ENCODE results near the gene MFAP4.

MFAP4 gene

DNA sequence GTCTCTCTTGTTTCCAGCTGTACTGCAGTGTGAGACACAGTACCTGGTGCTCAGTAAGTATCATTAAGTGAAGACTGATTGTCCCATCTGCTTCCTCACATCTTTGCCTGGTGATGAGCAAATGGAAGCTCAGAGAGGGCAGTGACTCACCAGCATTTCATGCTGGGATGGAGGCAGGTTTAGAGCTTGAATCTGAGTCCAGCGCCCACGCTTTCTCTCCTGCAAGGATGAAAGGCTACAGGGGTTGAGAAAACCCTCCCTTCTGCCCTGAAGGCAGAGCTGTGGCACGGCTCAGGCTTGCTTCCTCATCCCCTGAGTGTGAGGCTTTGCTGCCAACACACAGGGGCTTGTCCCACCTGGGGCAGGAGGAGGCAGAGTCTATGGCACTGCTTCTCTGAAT, 22.5 kb upstream of the MFAP4 start:
- FAIRE-seq: no peak

DNA sequence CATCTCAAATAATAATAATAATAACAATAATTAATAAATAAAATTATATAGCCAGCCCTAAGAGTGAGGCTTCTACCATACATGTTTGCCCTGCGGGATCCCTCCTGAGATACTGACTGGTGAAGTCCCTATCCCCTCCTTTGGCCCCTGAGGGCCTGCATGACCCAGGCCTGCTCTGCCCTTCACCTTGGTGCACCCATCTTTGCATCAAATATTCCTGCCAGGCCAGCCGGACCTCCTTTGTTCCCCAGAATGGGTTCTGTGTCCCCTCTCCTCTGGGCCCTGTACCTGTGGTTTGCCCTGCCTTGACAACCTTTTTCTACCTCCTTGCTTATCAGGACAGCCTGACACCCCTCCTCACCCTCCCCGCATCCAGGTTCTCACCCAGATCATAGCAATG, 22.1 kb upstream of the MFAP4 start:
- no peak for FAIRE-seq

DNA sequence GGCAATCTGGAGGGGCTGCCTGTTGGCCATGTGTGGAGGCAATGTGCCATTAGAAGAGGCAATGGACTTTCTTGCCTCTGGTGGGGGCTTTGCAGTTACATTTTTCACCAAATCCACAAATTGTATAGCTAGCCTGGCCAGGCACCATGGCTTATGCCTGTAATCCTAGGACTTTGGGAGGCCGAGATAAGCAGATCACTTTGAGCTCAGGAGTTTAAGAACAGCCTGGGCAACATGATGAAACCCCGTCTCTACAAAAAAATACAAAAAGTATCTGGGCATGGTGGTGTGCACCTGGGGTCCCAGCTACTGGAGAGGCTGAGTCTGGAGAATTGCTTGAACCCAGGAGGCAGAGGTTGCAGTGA, 21.3 kb upstream of the MFAP4 start:
- no peak for FAIRE-seq

DNA sequence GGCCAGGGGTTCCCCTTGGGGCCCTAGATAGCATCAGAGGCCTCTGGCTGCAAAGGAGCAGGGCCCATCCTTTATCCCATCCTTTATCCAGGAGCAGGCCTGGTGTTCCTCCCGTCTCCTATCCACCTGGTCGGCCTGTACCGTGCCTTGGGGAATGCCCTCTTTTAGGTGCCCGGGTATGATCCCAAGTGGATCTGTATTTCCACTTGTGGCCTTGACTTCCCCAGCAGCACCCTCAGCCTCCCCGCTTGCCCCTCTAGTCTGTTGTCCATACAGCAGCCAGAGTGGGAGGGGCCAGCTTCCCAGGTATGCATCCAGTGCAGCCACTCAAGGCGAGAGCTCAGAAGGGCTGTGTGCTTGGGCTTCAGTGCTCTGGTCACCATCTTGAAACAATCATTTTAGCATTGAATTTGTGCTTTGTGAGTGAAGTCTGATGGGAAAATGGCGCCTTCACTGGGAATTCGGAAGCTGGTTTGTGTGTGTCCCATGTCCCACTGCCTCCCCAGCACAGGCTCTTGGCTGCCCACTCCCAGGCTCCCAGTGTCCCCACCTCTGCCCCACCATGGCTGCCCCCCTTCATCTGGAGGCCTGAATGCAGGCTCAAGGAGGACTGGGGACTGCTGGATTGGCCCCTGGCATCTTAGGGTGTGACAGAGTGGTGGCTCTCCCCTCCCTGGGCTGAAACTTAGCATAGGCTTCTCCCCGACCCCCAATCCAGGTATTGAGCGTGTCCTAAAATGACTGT, 20.8 kb upstream of the MFAP4 start:
- FAIRE-seq: no peak

DNA sequence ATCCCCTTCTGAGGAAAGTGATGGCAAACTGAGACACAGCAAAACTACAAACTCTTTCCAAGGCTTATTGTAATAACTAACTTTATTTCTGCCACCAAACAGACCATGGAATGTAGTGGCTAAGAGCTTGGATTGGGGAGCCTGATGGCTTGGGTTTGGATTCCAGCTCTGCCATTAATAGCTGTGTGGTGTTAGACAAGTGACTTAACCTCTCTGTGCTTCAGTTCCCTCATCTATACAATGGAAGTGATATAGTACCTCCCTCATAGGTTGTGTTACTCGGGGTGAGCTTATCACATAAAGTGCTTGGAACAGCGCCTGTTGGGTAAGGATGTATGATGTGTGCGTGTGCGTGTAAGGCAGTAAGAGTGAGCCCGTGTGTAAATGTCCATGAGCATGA, 18.1 kb upstream of the MFAP4 start:
- FAIRE-seq: no peak

DNA sequence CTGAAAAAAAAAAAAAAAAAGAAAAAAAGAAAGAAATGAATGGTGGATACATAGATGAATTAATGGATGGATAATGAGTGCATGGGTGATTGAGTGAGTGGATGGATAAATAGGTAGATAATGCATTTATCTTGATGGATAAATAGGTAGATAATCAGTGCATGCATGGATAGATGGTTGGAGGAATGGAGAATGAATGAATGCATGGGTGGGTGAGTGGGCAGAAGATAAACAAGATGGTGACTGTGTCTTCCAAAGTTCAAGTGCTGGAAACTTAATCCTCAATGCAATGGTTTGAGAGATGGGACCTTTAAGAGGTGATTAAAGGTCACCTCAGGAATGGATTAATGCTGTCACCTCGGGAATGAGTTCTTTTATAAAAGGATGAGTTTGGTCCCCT, 17.3 kb upstream of the MFAP4 start:
- no peak for FAIRE-seq

DNA sequence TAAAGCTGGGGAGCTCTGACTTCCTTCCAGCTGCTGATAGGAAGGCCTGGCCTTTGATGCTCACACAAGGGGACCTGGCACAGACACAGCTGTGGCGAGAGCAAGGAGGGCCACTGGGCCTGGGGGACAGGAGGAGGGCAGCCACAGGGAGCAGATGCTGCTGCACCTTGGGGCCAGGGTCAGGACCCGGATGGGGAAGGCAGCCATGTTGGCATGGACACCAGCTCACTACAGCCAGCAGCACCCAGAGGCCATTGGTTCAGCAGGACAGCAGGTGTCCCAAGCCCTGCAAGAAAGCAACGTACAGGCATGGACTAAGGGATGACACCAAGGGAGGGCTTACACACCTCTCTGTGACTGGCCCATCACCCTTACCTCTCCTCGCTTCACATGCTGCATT, 16.0 kb upstream of the MFAP4 start:
- no peak for FAIRE-seq

DNA sequence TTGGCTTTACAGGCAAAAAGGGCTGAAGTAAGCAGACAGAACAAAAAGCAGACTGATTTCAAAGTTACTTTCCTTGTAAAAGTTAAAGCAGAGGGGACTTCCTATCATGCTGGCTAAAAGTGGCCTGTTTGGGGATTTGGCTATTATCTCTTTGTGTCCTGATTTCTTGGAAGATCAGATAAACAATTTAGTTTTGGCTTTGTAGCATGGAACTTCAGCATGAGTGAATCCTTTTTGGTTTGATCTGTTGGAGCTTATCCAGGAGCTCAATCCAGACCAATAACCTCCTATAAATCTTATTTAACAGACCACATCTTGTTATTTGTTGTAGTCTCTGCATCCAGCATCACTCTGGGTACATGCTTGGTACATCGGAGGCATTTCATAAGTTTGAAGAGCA, 15.2 kb upstream of the MFAP4 start:
- no peak for FAIRE-seq

DNA sequence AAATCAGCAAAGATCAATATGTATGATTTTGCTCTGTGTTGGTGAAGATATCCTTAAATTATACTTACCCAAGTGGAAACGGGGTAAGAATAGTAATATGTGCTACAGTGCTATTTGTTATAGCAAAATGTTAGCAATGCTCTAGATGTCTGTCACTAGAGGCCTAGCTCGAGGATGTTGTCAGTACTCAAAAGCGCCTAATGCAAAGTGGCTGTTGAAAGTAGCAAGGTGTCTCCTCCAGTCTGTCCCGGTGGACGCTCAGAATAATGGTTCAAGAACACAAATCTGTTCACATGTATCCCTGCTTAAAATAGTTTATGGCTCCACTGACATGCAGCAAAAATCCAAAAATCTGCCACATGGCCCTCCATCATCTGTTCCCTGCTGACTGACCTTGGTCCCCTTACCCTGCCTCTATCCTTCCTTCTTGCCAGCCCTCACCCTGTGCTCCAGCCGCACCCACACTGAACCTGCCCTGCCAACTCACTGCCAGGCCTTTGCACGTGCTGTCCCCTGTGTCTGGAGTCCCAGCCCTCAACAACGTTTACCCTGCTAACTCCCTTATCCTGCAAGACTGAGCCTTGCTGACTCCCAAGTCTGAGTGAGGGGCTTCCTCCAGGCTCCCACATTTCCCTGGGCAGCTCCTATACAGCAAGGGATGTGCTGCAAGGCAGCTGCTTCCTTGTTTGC, 14.5 kb upstream of the MFAP4 start:
- FAIRE-seq: no peak

DNA sequence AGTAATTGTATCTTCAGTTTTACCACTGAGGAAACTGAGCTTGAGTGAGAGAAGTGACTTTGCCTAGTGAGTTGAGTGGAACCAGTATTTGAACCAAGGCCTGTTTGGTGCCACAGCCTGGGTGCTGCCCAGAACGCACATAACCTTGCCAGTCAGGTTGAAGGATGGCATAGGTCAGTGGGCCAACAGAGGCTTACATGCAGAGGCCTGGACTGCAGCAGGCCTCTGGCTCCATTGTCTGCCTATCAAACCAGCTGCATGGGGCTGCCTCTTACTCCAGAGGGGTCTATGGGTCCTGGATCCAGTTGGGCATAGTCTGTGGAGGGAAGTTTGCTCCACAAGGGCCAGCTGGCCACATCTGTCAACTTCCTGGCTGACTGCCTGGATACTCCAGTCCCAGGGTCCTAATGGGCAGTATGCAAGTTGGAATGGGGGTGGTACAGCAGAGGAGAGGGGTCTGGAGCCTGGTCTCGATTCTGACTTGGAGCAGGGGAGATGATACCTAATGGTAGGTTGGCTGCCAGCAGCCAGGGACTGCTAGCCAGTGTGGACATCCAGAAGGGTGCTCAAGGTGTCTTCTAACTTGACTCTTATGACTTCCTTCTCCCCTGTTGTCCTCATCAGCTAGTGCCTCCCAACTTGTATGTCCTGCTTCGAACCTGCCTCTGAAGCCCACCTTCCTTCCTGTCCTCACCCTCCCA, 12.9 kb upstream of the MFAP4 start:
- no peak for FAIRE-seq

DNA sequence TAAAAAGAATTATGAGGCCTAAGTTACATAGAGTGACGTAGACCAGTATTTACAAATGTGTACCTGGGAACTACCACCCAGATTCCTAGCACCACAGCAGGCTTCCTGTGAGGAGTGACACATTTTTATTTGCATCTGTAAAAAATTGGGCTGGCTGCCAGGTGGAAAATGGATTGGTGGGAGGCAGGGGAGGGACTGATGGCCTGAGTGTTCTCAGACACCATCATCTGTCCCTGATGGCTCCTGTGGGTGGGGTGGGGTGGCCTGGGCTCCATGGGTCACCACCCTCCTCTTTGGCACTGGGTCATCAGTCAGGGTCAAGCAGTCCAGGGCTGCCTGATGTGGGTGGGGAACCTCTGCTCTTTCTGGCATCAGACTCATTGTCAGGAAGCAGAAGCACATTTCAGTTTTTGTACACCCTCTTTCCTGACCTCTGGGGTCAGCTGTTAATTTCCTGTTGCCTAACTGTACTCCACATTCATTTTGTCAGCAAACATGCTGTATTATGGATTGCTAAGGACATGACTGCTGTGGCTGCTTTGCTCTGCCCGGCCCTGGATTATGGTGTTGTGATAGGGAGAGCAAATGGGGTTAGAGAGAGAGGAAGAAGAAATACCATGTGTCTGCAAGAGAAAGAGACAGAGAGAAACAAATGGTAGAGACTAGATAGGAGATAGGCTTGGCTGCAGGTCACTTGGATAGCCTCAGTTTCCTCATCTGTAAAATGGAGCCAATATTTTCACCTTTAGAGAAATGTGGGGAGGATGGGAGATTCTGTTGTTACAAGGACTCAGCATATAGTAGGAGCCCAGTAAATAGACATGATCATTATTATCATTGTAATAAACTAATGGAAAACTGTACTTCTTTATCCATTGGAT, 11.6 kb upstream of the MFAP4 start:
- peak; percentile 10 for FAIRE-seq

DNA sequence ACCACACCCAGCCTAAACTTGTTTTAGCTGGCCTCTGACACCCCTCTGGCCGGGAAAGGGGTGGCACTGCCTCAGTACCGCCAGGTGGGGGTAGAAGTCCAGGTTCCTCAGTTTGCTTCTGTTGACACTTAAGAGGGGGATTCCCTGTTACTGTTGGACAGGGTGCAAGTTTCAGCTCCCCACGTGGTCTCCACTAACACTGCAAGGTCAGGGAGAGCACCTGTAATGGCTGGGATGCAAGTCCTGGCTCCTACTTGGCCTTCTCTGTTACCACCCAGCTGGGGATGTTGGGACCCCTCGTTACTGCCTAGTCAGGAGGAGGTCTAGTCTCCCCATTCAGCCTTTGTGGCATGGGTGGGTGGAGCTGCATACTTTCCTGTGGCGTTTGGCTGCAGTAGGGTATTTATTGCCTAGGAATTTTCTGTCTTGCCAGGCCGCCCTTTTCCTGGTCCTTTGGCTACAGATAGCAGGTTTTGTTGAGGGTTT, 10.6 kb upstream of the MFAP4 start:
- FAIRE-seq: no peak

DNA sequence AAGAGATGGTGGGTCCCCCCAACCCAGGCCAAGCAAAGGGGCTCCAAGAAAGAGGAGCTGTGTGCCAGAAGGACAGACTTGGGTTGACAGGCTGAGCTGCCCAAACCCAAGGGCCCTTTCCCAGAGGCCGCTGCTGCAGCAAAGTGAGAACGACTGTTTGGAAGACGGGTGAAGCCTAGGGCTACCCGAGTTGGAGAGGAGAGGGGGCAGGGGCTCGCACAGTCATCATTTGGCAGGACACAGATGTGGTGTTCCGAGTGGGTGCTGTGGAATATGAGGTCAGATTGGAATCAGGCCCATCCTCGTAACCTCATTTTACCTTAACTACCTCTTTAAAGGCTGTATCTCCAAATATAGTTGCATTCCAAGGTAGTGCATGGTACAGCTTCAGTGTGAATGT, 5.3 kb upstream of the MFAP4 start:
- no peak for FAIRE-seq

DNA sequence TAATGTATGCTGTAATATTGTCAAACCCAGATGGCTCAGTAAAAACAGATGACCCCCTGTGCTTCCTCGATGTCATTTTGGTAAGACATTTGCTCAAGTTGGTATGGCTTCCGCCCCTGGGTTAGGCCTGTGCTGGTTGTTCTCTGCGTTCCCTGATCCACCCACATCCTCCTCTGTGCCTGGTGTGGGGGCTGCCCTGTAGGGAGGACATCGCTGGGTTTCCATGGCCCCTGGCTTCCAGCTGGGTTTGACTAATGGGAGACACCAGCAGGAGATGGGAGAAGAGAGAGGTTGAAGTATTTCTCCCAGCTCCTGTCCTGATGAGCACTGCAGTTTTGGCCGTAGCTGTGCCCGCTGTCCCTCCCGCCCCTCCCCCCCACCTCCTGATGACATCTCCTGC, 4.4 kb upstream of the MFAP4 start:
- FAIRE-seq: no peak

DNA sequence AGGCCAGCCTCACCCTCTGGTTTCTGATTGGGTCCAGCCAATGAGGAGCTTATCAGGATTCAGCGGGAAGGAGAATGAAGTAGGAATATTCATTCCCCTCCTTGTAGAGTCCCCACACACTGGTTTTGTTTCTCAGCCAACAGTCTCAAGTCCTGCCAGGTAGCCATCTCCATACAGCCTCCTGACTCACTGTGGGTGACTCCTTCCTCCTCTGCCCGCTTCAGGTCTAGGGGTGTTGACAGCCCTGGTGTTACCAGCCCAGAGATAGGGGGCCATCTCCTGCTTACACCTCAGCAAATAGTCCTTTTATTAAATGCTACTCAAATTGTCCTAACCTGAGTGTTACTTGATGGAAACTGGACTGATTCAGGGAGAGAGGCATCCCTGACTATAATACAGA, 4.0 kb upstream of the MFAP4 start:
- no peak for FAIRE-seq

DNA sequence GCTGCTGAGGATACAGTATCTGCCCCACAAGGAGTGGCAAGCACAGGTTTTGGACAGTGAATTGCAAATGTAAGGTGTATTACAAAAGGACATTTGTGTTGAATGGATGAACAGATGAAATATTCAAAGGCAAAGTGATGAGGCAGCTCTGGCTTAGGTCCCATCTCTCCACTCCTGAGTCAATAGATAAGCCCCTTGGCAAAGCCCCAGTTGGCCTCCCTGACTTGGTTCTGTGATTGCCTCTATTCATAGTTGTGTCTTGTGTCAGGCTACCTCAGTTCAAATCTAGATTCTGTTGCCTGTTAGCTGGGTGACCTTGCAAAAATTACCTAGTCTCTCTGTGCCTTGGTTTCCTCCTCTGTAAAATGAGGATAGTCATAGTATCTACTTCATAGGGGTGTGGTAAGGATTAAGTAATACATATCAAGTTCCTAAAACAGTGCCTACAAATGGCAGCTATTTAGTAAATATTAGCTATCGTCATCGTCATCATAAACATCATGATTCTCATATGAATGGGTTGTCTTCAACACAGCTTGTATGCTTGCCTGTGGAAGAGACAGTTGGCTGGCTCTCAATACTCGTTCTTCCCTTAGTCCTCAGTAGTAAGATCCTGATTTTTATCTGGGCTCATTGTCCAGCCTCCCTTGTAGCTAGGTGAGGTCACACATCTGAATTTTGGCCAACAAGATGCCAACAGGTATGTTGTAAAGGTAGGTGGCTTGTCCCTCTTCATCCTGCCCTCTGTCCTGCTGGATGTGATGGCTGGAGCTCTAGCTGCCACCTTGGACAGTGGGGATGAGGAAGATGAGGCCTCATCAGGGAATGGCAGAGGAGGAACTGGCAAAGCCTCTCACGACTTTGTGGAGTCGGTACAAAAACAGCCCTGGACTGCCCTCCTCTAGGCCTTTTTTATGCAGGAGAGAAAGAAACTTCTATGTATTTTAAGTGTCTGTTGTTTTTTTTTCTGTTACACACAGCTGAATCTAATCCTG, 2.1 kb upstream of the MFAP4 start:
- FAIRE-seq: no peak

DNA sequence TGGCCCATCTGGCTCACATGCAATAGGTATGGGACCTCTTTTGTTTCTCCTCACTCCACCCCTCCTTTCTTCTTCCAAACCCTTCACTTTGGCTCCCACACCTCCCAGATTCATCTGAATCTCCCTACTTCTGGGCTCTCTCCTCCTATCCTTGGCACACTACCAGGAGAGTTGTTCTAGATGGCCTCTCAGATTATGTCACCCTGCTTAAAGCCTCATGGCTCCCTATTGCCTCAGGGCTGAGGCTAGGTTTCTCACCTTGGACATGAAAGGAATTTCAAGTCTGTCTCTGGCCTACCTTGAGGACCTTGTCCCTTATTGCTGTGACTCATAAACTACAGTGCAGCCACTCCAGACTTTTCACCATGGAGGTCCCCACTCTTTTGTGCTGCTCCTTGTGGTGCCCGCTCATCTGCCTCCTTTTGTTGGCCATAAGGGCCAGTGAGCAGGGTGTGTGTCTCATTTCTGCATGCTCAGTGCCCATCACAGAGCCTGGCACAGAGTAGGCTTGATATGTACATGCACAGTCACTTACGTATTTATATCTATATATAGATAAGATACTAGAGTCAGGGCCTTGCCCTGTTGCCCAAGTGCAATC, 1.0 kb upstream of the MFAP4 start:
- no peak for FAIRE-seq

DNA sequence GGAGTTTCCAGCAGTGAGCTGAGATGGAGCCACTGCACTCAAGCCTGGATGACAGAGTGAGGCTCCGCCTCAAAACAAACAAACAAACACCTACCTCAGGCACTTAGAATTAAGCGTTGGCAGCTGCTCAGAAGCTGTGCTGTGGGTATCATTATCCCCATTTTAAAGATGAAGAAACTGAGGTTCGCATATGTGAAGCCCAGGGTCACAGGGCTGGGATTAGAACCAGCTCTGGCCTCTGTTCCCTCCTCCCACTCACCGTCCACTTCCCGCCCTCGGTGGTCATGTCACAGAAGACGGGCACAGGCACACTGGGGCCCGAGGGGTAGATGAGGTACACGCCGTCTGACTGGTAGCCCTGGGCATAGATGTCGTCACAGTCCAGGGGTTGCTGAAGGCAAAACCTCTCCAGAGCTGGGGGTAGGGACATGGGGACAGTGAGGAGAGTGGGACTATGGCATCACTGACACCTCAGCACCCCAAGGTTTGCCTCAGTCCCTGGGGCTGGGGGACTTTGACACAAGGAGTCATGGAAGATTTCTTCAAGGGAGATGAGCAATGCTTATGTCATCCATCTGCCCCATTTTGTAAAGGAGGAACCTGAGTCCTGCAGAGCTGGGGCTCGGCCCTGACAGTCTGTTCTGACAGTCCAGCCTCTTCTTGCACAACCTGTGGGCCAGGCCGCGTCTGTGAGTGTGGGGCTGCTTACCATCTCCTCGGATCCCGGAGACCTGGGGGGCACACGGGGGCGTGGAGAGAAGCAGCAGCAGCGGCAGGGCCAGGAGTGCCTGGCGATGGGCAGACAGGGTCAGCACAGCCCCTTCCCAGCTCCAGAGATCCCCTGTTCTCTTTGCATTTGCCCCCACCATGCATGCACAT, 700 bp downstream of the MFAP4 start:
- FAIRE-seq: no peak

DNA sequence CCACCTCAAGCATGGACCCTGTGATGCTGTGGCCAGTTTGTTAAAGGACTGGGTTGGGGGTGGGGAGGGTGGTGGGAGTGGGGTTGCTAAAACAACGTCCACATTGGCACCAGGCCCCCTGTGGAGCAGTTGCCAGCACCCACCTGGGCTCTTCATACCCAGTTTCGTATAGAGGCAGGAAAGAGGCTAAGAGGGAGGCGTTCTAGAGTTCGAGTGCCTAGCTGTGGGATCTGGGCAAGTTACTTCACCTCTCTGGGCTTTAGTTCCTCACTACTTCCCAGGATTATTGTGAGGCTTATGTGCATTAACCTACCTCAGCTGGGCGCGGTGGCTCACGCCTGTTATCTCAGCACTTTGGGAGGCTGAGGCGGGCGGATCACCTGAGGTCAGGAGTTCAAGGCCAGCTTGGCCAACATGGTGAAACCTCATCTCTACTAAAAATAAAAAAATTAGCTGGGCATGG, 1.4 kb downstream of the MFAP4 start:
- FAIRE-seq: no peak
